ENCODE results near the gene CAPN5.

GRCh38 chr11:77055913-77056312 lies 10.9 kb upstream of the CAPN5 start:
- TF ChIP-seq CTCF (conservative IDR thresholded peaks at IDR 0.05 in 1 of 2, IDR thresholded peaks at IDR 0.05 in 1 of 2; ENCODE audit: low read depth in 1 of 2, low read length in 2 of 2) = no peak
- no peak for TF ChIP-seq EZH2 (IDR thresholded peaks at IDR 0.05; ENCODE audit: low read length, missing control alignments)

Measured in fibroblast of lung (primary cell).